Rectal smooth muscle tissue (tissue), 1 donor: ENCODE data around the gene DMBT1.

Experiments
- H3K27ac ChIP-seq: one replicate; pipeline ENCODE4 v1.7.0; 2013; ENCODE audit warnings: low read depth, low read length, inconsistent platforms
- H3K27me3 ChIP-seq: one replicate; pipeline ENCODE4 v1.7.0; 2013; ENCODE audit warnings: low read length; ENCODE audit not compliant: control insufficient read depth, insufficient read depth
- H3K36me3 ChIP-seq: one replicate; pipeline ENCODE4 v1.7.0; 2013; ENCODE audit warnings: low read length; ENCODE audit not compliant: control insufficient read depth, insufficient read depth
- H3K4me1 ChIP-seq: one replicate; pipeline ENCODE4 v1.7.0; 2013; ENCODE audit warnings: low read length; ENCODE audit not compliant: control insufficient read depth, insufficient read depth
- H3K4me3 ChIP-seq: one replicate; pipeline ENCODE4 v1.7.0; 2013; ENCODE audit warnings: low read length
- H3K9ac ChIP-seq: one replicate; pipeline ENCODE4 v1.7.0; 2013; ENCODE audit warnings: low read length

The DMBT1 gene

GRCh38 chr10:122560279-122560804 lies at the start of gene DMBT1:
DMBT1 (plus strand) TSS chr10:122560754; CDS start chr10:122560771, 17 bp downstream.
- Histone ChIP-seq H3K4me3 (no peak within 1 kb of the TSS), H3K27me3 (peaks cover 2% of the 10 kb centered on the region), H3K4me1 (no peaks in the 10 kb centered on the region), H3K36me3 (no peaks in the 10 kb centered on the region), H3K9ac (no peak within 1 kb of the TSS), H3K27ac (no peak within 1 kb of the TSS)

- Histone ChIP-seq H3K4me1 (no peaks in the 10 kb centered on the region), H3K4me3 (no peak overlapping the region), H3K27me3 (no peaks in the 10 kb centered on the region), H3K9ac (no peak overlapping the region), H3K27ac (no peak overlapping the region), H3K36me3 (peaks cover 5% of the 10 kb centered on the region)
These were observed 47.5 kb upstream of the DMBT1 start for GRCh38 chr10:122513053-122513452.

GRCh38 chr10:122514045-122514840 lies 46.3 kb upstream of the DMBT1 start:
- Histone ChIP-seq H3K27me3 (no peaks in the 10 kb centered on the region), H3K9ac (no peak overlapping the region), H3K36me3 (peaks cover 3% of the 10 kb centered on the region), H3K4me1 (no peaks in the 10 kb centered on the region), H3K27ac (no peak overlapping the region), H3K4me3 (no peak overlapping the region)

- Histone ChIP-seq H3K9ac (no peak overlapping the region), H3K27me3 (no peaks in the 10 kb centered on the region), H3K4me3 (no peak overlapping the region), H3K36me3 (peaks cover 3% of the 10 kb centered on the region), H3K4me1 (no peaks in the 10 kb centered on the region), H3K27ac (no peak overlapping the region)
These were observed 45.5 kb upstream of the DMBT1 start for GRCh38 chr10:122515022-122515424.

- Histone ChIP-seq H3K9ac (no peak overlapping the region), H3K4me3 (no peak overlapping the region), H3K27ac (no peak overlapping the region), H3K36me3 (peaks cover 3% of the 10 kb centered on the region), H3K4me1 (no peaks in the 10 kb centered on the region), H3K27me3 (no peaks in the 10 kb centered on the region)
These were observed 44.8 kb upstream of the DMBT1 start for GRCh38 chr10:122515588-122516231.

DNA sequence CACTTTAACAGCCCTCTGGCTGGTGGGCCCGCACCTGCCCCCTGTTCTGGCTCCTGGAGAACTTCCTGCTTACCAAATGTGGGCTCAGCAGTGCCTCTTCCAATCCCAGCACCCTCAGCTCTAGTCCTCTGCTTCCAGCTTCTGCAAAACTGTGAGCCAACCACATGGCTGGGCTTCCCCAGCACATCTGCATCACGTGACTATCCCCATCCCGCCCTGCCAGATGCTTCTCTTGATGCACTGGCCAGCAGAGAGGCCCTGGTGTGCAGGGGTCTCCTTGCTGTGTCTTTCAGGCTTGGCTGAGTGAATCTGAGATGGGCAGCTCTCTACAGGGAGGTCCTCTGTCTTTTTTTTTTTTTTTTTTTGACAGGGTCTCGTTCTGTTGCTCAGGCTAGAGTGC lies 43.8 kb upstream of the DMBT1 start:
- H3K27ac ChIP-seq: no peak overlapping the region
- no peaks in the 10 kb centered on the region for H3K36me3 ChIP-seq
- no peak overlapping the region for H3K4me3 ChIP-seq
- no peaks in the 10 kb centered on the region for H3K4me1 ChIP-seq
- H3K27me3 ChIP-seq: no peaks in the 10 kb centered on the region
- no peak overlapping the region for H3K9ac ChIP-seq

- Histone ChIP-seq H3K27ac (no peak overlapping the region), H3K4me3 (no peak overlapping the region), H3K36me3 (no peaks in the 10 kb centered on the region), H3K27me3 (no peaks in the 10 kb centered on the region), H3K4me1 (no peaks in the 10 kb centered on the region), H3K9ac (no peak overlapping the region)
These were observed 41.4 kb upstream of the DMBT1 start for GRCh38 chr10:122519144-122519543.

- no peaks in the 10 kb centered on the region for H3K27me3 ChIP-seq
- no peaks in the 10 kb centered on the region for H3K4me1 ChIP-seq
- no peak overlapping the region for H3K4me3 ChIP-seq
- H3K9ac ChIP-seq: no peak overlapping the region
- H3K36me3 ChIP-seq: no peaks in the 10 kb centered on the region
- H3K27ac ChIP-seq: no peak overlapping the region
These were observed 40.7 kb upstream of the DMBT1 start for GRCh38 chr10:122519873-122520272.

DNA sequence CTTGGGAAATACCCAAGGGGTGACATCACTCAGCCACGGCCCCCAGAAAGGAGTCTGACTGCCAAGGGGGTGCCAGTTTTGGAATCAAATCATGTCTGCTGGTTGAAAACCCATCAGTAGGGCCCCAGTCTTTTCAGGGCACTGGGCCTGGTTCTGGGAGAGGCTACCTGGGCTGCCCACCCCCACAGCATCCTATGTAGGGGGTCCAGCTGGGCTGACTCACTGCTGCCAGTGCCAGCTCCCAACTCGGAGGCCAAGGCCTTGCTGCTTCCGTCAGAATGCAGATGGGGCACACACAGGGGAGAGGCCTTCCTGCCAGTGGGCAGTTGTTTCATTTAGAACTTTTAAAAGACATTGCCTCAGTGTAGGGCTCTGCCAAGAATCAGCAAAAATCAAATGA lies 39.5 kb upstream of the DMBT1 start:
- no peak overlapping the region for H3K27ac ChIP-seq
- H3K9ac ChIP-seq: no peak overlapping the region
- H3K36me3 ChIP-seq: no peaks in the 10 kb centered on the region
- H3K4me3 ChIP-seq: no peak overlapping the region
- H3K27me3 ChIP-seq: no peaks in the 10 kb centered on the region
- H3K4me1 ChIP-seq: no peaks in the 10 kb centered on the region

DNA sequence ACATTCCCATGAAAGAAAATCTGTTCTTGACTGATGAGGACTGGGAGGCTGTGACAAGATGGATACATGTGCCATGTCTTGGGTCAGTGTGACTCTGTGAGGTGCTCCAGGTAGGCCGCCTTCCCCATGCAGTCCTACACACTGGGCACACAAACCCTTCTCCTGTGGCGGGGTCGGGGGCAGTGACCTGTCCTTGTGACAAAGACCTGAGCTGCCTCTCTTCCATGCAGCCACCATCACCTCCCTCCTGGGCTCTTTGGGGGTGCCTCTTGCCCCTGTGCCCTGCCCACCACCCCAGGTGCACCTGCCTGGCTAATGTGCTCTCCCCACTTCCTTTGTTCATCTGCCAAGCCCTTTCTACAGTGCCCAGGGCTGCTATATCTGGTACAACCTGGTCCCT lies 35.7 kb upstream of the DMBT1 start:
- Histone ChIP-seq H3K27ac (no peak overlapping the region), H3K27me3 (no peaks in the 10 kb centered on the region), H3K4me3 (no peak overlapping the region), H3K9ac (no peak overlapping the region), H3K36me3 (no peaks in the 10 kb centered on the region), H3K4me1 (no peaks in the 10 kb centered on the region)

GRCh38 chr10:122525788-122526187 lies 34.8 kb upstream of the DMBT1 start:
- Histone ChIP-seq H3K36me3 (no peaks in the 10 kb centered on the region), H3K27me3 (no peaks in the 10 kb centered on the region)

GRCh38 chr10:122526892-122527291 lies 33.7 kb upstream of the DMBT1 start:
- H3K4me3 ChIP-seq: no peak overlapping the region
- H3K36me3 ChIP-seq: no peaks in the 10 kb centered on the region
- no peaks in the 10 kb centered on the region for H3K4me1 ChIP-seq
- no peak overlapping the region for H3K27ac ChIP-seq
- no peak overlapping the region for H3K9ac ChIP-seq
- H3K27me3 ChIP-seq: no peaks in the 10 kb centered on the region

More at GRCh38 chr10:122525788-122526187, 34.8 kb upstream of the DMBT1 start:
- Histone ChIP-seq H3K4me3 (no peak overlapping the region), H3K4me1 (no peaks in the 10 kb centered on the region), H3K9ac (no peak overlapping the region), H3K27ac (no peak overlapping the region)
